HG03342 (cell line): ENCODE data around the gene SHISA9.
"Not testable (repeated sequence)": the region's sequence is repeated elsewhere in the genome, so short reads cannot be mapped to it uniquely, and the experiment has no call there.

Experiments used
- ATAC-seq: cut with Tn5 transposase; IDR thresholded peaks from one replicate; pipeline ENCODE4 v1.9.1; 2021; ENCODE audit warnings: mild to moderate bottlenecking, moderate library complexity; ENCODE audit not compliant: unreplicated experiment

Gene SHISA9

GRCh38 chr16:12899529-12900143, 1.8 kb upstream of the SHISA9 start:
- ATAC-seq, result no peak

DNA sequence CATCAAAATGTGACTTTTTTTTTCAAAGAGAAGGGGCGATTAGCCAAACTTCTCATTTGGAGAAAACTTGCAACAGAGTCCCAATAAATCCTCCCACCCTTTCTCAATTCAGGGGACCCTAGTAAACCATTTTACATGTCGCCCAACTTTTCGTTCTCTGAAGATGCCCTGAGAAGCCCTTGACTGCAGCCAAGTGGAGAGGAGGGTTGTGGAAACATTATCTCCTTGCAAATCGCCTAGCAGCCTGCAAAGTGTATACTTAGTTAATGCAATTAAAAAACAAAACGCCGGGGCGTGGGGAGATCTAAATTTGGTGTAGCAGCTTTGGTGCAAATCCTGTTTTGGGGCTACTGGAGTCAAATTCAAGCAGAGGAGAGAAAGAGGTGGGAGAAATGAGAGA, 1.2 kb upstream of the SHISA9 start:
- ATAC-seq, result no peak

DNA sequence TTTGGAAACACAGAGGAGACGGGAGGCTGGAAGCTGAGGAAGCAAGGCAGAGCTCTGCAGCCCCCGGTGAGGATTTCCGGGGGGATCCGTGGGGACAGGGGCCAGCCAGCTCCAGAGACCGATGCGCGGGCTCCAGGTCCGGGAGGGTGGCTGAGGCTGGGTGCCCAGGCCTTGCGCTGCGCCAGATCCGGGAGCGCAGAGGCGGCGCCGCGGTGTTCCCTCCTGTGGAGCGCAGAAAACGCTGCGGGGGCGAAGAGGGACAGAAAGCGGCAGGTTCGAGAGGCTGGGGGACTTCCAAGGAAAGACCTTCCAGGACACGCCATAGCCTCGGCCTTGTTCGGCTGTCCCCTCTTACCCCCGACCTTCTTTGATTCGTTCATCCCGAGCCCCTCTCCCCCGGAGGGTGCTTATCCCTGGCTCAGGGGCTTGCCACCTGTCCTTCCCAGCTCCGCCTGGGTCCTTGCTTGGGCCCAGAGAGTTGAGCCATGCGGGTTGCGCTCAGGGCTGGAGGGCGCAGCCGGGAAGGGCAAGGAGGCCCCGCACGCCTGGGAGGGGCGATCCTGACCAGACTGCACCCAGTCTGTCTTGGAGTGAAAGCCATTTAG, 697 bp upstream of the SHISA9 start:
- ATAC-seq, result no peak

DNA sequence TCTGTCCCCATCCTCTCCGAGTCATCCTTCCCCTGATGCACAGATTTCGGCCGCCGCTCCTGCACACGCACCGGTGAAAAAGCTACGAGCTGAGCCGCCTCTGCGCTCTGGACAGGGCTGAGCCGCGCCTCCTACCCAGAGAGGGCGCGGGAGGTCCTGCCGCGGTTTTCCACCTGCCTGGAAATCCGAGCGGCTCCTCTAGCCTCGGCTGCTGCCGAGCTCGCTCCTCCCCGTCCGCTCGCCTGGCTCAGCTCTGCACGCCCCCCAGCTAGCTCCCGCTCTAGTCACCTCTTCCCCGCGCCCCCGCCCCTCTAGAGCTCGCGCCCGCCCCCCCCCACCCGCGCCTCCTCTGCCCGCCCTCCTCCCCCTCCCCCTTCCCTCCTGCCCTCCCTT, 198 bp upstream of the SHISA9 start:
- ATAC-seq, result no peak

GRCh38 chr16:12902511-12903372, 1.3 kb downstream of the SHISA9 start:
- ATAC-seq, result no peak

DNA sequence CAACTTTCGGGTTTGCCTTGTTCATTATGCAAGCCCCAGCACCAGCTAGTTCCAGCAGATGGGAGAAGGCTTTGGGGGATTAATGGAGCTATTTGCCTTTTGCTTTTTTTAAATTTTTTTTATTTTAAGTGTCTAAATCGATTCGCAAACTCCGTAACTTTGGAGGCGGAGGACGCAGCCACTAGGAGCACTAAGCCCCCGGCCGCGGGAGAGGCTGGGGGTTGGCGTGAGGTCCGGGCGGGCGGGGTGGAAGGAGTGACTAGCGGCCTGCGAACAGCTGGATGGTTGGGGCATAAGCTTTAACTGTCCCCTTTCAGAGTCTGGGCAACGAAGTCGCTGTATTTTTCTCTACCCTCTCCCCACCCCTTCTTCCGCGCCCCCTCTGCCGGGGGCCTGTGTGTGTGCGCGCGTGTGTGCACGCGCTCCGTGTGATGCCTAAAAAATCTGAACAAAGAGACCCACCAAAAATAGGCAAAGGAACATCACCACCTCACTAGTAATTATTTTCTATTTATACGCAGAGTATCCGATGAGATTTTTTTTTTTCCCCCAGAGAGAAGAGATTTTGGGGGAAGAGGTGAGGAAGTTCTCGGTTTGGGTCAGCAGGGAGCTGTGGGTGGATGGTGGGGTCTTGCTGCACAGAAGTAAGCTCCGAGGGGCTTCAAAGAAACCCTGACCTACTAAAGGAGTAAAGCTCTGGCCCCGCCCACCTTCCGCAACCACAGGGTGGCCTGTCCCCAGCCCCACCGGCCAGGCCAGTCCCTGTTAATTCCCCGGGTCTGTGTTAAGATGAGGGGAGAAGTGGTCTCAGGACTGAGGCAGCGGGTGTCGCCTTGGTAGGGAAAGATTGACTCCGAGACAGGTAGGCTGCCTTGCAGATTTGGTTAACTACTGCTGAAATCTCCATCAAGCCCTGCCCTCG, 2.3 kb downstream of the SHISA9 start:
- ATAC-seq, result no peak

DNA sequence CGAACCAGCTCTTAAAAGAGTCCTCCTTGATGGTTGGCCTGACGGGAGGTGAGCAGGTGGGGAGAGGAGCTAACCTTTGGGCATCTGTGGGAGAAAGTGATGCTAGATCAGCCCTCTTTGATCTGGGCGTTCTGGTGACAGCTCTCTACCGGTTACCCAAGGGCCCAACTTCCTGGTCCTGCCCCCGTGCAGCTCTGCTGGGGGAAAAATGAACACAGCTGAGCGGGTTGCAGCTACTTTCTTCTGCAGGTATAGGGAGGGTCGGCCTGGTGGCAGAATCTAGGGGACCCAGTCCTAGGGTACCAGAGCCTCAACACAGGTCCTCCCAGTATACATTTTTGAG, 2.9 kb downstream of the SHISA9 start:
- no peak for ATAC-seq

GRCh38 chr16:12906271-12906670, 4.9 kb downstream of the SHISA9 start:
- ATAC-seq, result no peak

GRCh38 chr16:12906765-12907516, 5.5 kb downstream of the SHISA9 start:
- ATAC-seq, result no peak

DNA sequence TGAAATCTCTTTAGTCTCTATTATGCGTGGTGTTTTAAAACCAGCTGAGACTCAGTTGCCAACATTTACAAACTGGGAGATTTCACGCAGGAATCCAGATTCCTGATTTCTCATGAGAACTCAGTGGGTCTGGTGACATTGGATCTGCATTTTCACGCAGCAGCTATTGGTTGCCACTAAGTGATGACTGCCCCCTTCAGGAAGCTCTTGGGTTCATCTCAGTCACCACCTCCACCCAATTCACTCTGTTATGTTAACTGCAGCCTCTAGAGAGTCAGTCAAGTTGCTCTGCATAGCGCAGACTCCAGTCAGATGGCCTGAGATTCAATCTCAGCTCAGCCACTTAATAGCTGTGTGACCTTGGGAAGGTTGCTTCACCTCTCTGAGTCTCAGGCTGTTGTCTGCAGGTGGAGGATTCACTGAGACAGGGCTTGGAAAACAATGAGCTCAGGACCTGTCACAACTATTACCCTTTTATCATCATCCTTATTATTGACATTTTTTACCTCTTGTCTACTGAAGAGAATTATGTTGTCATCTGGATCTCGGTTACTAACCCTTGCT, 6.4 kb downstream of the SHISA9 start:
- ATAC-seq, result no peak

DNA sequence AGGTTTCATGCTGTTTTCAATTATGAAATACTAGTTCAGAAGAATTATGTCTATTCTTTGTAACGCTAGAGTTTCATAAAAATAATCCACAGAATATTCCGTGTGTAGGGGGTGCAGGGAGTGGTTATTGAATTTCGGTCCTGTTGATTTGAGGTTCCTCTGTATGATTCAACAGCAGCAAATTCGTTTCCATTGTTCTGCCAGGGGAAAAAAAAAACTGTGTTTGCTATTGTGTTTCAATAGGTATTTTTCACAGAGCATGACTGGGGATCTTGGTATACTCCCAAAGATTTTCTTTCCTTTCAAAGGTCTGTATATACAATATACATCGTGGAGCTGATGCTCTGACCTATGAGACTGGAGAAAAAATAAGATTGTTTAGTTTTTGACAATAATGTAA, 15.8 kb downstream of the SHISA9 start:
- ATAC-seq, result no peak

GRCh38 chr16:12917653-12918052, 16.3 kb downstream of the SHISA9 start:
- no peak for ATAC-seq

- no peak for ATAC-seq
Observed at GRCh38 chr16:12920739-12921138, 19.3 kb downstream of the SHISA9 start.

GRCh38 chr16:12923640-12924039, 22.2 kb downstream of the SHISA9 start:
- ATAC-seq, result not testable (repeated sequence)

DNA sequence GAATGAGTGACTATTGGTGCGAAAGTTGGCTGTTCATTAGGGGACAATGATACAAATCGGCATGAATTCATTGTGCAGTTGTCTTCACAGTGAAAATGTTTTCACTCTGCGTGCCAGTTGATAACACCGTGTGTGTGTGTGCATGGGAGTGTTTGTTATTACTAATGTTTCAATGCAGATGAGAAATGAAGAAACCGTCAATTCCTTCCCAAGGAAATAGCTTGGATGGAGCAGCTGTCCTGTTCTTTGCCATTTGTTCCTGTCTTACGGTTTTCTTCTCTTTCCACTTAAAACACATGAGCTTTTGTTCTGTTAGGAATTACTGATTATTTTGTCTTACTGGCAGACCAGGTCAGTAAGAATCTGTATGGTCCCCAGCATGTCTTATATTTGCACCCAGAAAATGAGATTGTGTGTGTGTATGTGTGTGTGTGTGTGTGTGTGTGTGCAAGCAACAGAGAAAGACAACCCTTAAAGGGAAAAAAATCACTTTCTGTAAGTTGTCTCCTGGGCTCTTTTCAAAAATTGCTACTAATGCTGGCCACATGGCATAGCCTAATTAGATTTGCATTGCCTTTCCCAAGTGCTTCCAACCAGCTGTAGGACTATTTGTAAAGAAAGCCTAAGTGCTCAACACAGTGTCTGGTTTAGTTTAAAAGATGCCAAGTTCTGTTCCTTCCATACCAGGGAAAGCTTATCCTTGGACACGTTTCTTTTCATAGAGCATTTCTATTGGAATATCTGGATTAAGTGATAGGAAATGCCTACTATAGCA, 23.8 kb downstream of the SHISA9 start:
- ATAC-seq, result no peak

DNA sequence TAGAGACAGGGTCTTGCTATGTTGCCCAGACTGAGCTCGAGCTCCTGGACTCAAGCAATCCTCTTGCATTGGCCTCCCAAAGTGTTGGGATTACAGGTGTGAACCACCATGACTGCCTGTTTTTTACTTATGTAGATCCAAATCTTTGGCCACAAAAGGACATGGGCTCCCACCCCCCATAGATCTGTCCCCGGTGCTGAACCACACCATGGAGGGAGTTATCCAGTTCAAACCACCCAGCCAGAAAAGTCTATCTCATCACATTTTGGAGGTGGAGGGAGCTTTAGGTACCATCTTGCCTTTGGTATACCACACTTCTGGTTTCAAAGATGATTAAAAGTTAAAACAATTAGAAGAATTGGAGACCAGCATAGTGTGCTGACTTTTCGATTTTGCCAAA, 26.2 kb downstream of the SHISA9 start:
- ATAC-seq, result no peak

DNA sequence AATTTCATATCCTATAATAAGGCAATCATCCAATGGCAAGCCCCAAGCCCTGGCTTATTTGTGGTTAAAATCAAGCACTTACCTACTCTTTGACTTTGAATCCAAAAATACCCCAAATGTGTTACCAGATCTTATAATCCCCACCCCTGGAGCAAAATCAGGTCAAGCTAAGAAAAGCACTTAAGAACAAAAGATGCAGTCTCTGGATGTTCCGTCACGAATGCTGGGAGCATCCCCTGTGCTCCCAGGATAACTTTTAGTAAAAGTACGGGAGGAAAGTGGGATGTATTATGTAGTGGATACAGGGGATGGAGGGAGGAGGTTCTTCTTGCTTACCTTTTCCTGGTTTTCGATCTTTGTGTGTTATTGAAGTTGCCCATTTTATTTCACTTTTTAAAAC, 29.5 kb downstream of the SHISA9 start:
- no peak for ATAC-seq

DNA sequence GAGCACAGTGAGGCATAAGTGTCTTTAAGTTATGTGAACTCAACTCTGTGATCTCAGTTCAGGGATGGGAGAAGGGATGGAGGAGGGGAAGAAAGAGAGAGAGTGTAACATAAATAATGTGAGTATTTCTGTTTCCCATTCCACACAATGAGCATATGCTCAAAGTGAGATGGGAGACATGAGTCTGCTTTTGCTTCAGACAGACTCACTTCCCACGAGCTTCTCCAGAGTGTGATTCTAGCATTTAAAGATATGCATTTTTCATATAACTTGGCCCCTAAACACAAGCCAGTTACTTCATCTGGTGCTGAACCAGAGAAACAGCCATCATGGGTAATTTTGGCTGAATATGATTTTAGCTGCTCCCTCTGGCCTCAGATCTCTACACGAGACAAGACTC, 35.0 kb downstream of the SHISA9 start:
- no peak for ATAC-seq

DNA sequence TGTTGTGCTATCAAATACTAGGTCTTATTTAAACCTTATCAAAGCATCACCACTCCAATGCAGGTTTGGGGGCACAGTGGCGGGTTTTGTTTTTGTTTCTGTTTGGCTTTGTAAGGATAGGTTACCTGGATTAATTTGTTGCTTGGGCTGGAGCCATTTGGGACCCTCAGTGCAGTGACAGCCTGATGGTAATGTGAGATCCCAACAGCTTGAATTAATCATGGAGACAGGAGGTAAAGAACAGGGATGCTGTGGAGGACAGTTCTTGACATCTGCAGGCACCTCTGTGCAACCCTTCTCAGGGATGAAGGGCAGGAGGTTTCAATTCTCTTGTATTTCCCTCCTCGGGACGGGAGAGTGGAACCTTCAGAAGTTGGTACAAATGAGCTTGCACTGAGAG, 40.5 kb downstream of the SHISA9 start:
- no peak for ATAC-seq
